GM12891 (cell line): ENCODE data around the gene KIDINS220.

Source experiments
- POLR2A ChIP-seq: IDR thresholded peaks from 2 replicates; pipeline ENCODE4 v1.6.1; 2011; ENCODE audit warnings: low read depth, low read length, control low read depth
- SPI1 ChIP-seq: IDR thresholded peaks from 2 replicates; pipeline ENCODE4 v1.6.1; 2011; ENCODE audit warnings: low read depth, low read length, control low read depth
- TAF1 ChIP-seq: IDR thresholded peaks from 2 replicates; pipeline ENCODE4 v1.6.1; 2011; ENCODE audit warnings: low read depth, low read length, control low read depth

GRCh38 chr2:8867363-8867762 lies 29.9 kb upstream of the KIDINS220 start:
- TF ChIP-seq TAF1: no peak
- no peak for TF ChIP-seq POLR2A
- no peak for TF ChIP-seq SPI1
